Activated CD8-positive, alpha-beta T cell treated with anti-CD3 and anti-CD28 coated beads for 36 hours (primary cell): ENCODE results near the gene OSBPL7. TPM values are rescaled to one million over a fixed set of nuclear protein-coding genes. Genes with fewer than 3 reads are reported as not detected.

ENCODE experiments used
- ATAC-seq: fragments of 200-7000 bp; cut with Tn5 transposase; one replicate; pipeline ENCODE4 v1.10.0; 2021; ENCODE audit warnings: mild to moderate bottlenecking, moderate library complexity
- CTCF ChIA-PET: fragments of 350-600 bp; sonication (Branson Sonifier 250); formaldehyde crosslinking; loops from one replicate; lab custom pipeline; 2021; ENCODE audit warnings: antibody characterized with exemption; lab: Charles Lee
- POLR2A ChIA-PET: fragments of 350-600 bp; sonication (Branson Sonifier 250); formaldehyde crosslinking; loops from one replicate; lab custom pipeline; 2021; ENCODE audit warnings: antibody characterized with exemption; lab: Charles Lee
- DNase-seq: peaks from one replicate; pipeline ENCODE4 v3.0.0-alpha.2; 2020
- H3K27ac Mint-ChIP-seq: one replicate; pipeline ENCODE4 v1.8.0; 2021; ENCODE audit warnings: mild to moderate bottlenecking, mixed read lengths
- H3K27me3 Mint-ChIP-seq: one replicate; pipeline ENCODE4 v1.8.0; 2021; ENCODE audit warnings: mixed read lengths
- H3K36me3 Mint-ChIP-seq: one replicate; pipeline ENCODE4 v1.8.0; 2021; ENCODE audit warnings: low read depth, mixed read lengths
- H3K4me1 Mint-ChIP-seq: one replicate; pipeline ENCODE4 v1.8.0; 2021; ENCODE audit warnings: low read depth, mixed read lengths
- H3K4me3 Mint-ChIP-seq: one replicate; pipeline ENCODE4 v1.8.0; 2021; ENCODE audit warnings: mild to moderate bottlenecking, moderate library complexity, mixed read lengths
- H3K9me3 Mint-ChIP-seq: one replicate; pipeline ENCODE4 v1.8.0; 2021; ENCODE audit warnings: mixed read lengths
- CTCF ChIP-seq: fragments of 200-600 bp; IDR thresholded peaks from one replicate; pipeline ENCODE4 v1.8.0; 2022; ENCODE audit warnings: antibody characterized with exemption, mild to moderate bottlenecking
- intact Hi-C: fragments of 100-400 bp; cut with micrococcal nuclease; formaldehyde crosslinking; loops from one replicate; pipeline ENCODE4 v1.10.0; 2022
- total RNA-seq, 2 experiments: library from RNA; stranded (reverse); gene quantifications; one replicate each; pipeline ENCODE4 v1.2.3, GENCODE V29; 2021

Gene OSBPL7
- total RNA-seq, 2 experiments from 2014 or later = 18.0 to 19.8 TPM

- ATAC-seq = no peak
- no peak overlapping the region for H3K4me3 Mint-ChIP-seq
- no peak for DNase-seq
- ChIA-PET POLR2A (no interaction called here), CTCF (interaction anchor here (0.9 kb wide), 1 partner anchor 9 kb away, joined by 5 read pairs; no protein-coding TSS in a partner anchor)
- peak overlapping the region; percentile 9 for H3K27ac Mint-ChIP-seq
- TF ChIP-seq CTCF = no peak
- peaks cover 19% of the 10 kb centered on the region for H3K36me3 Mint-ChIP-seq
- no peaks in the 10 kb centered on the region for H3K9me3 Mint-ChIP-seq
- intact Hi-C loops = no loop called here
- no peaks in the 10 kb centered on the region for H3K27me3 Mint-ChIP-seq
- H3K4me1 Mint-ChIP-seq = peaks cover 7% of the 10 kb centered on the region
Observed at GRCh38 chr17:47810901-47811635, 10.5 kb downstream of the OSBPL7 start.

DNA sequence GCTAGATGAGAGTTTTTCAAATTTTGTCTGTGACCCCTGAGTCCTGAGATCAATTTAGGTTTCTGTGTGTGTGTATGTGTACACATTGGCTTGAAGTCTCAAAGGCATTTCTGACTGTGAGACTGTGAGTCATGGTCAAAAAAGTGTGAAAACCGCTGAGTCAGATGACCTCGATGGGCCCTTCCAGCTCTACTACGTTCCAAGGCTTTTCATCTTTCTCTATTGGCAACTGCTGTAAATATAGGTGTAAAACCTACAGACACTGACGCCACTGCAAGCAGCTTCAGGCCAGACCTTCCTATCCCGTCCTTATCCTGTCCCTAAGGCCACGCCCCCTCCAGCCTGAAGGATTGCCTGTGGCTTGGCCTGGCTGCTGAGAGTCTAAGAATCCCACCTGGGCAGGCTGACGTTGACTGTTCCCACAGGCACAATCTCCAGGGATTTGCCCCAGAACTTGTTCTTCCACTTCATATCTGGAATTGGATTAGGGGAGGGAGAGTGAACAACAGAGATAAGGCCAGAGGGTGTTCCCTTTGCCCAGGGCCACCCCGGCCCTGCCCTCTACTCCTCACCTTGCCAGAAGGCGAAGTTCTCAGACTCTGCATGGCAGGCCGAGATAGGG is 11.3 kb downstream of the OSBPL7 start:
- POLR2A ChIA-PET = interaction anchor here (0.8 kb wide), 1 partner anchor 12 kb away, joined by 3 read pairs; no protein-coding TSS in a partner anchor

DNA sequence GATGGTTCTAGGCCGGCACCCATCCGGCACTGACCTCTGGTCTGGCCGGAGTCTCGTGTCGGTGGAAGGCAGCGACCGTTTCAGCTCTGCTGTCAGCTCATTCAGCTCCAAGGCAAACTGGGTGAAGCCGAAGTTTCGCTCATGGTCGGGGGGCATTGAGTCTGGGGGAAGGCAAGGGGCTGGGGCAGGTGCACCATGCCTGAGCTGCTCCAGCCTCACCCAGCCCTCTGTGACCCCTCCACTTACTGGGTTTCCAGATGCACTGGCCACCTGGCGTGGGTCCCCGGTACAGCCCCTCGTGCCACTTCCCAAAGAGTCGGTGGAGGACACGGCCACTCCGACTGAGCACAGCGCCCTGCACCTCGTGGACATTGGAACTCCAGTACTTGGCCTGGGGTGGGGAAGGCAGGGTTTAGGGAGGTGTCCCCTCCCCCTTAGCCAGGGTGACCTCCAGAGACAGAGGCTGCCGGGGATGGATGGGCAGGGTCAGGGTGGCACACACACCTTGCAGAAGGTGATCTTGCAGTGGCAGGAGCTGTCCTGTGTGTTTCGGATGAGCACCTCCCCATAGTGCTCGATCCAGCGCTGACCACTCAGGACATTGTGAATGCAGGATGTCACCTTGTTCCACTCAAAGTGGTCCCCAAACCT is 12.6 kb downstream of the OSBPL7 start:
- CTCF ChIA-PET = no interaction called here
- H3K9me3 Mint-ChIP-seq = no peaks in the 10 kb centered on the region
- peaks cover 13% of the 10 kb centered on the region for H3K36me3 Mint-ChIP-seq
- no peak for ATAC-seq
- no peaks in the 10 kb centered on the region for H3K27me3 Mint-ChIP-seq
- TF ChIP-seq CTCF = no peak
- intact Hi-C loops = no loop called here
- no peak overlapping the region for H3K27ac Mint-ChIP-seq
- POLR2A ChIA-PET = interaction anchor here (0.8 kb wide), 1 partner anchor 10 kb away, joined by 3 read pairs; no protein-coding TSS in a partner anchor
- DNase-seq = no peak
- H3K4me3 Mint-ChIP-seq = no peak overlapping the region
- H3K4me1 Mint-ChIP-seq = peaks cover 7% of the 10 kb centered on the region

More for the DNA sequence above, 11.3 kb downstream of the OSBPL7 start:
- intact Hi-C loops = no loop called here
- H3K27ac Mint-ChIP-seq = peak overlapping the region; percentile 39
- no peaks in the 10 kb centered on the region for H3K27me3 Mint-ChIP-seq
- peak; percentile 80 for ATAC-seq
- H3K9me3 Mint-ChIP-seq = no peaks in the 10 kb centered on the region
- peaks cover 7% of the 10 kb centered on the region for H3K4me1 Mint-ChIP-seq
- TF ChIP-seq CTCF = no peak
- peaks cover 15% of the 10 kb centered on the region for H3K36me3 Mint-ChIP-seq
- H3K4me3 Mint-ChIP-seq = no peak overlapping the region
- CTCF ChIA-PET = interaction anchor here (0.9 to 1.2 kb wide), 2 partner anchors 9 to 13 kb away, joined by 4 to 5 read pairs; no protein-coding TSS in a partner anchor
- DNase-seq = peak; percentile 52

GRCh38 chr17:47808036-47808829 is 13.4 kb downstream of the OSBPL7 start:
- Mint-ChIP-seq H3K9me3 (no peaks in the 10 kb centered on the region), H3K27me3 (no peaks in the 10 kb centered on the region), H3K36me3 (peaks cover 13% of the 10 kb centered on the region), H3K27ac (no peak overlapping the region), H3K4me1 (peaks cover 7% of the 10 kb centered on the region), H3K4me3 (no peak overlapping the region)
- intact Hi-C loops = no loop called here
- TF ChIP-seq CTCF = no peak
- ChIA-PET POLR2A (no interaction called here), CTCF (interaction anchor here (0.6 to 1.3 kb wide), 2 partner anchors 109 to 312 kb away, joined by 3 read pairs; no protein-coding TSS in a partner anchor)
- DNase-seq = no peak
- no peak for ATAC-seq
